Measurements from ENCODE around the gene P2RX6. TPM values are rescaled to one million over a fixed set of nuclear protein-coding genes. Genes with fewer than 3 reads are reported as not detected.
A peak's percentile ranks its signal among the peaks of the same experiment; 100 is the strongest.

P2RX6 gene
- total and polyA plus RNA-seq, 9 of the 15 experiments (the other 6 are each of a cell fraction or from before 2014, with no cell fraction given): 0.01 to 3.9 (median 1.5) TPM; not detected in 1

- peak; percentile 99 for TF ChIP-seq RREB1 (CRISPR knock-in tag; IDR thresholded peaks at IDR 0.05)
- TF ChIP-seq BMI1 (IDR thresholded peaks at IDR 0.05; ENCODE audit: low read length): peak; percentile 46
- TF ChIP-seq TCF15 (CRISPR knock-in tag; IDR thresholded peaks at IDR 0.05): peak; percentile 92
- TF ChIP-seq ELK3 (CRISPR knock-in tag; IDR thresholded peaks at IDR 0.05): 0 out of 2 replicates have a peak, but pooled peaks have one; percentile 89
- peak; percentile 80 for TF ChIP-seq PYGO2 (tag; IDR thresholded peaks at IDR 0.05)
- peak; percentile 34; the same call in 1 of the 2 replicates for TF ChIP-seq ZNF274 (IDR thresholded peaks at IDR 0.05; ENCODE audit: borderline replicate concordance, low read depth, low read length)
- TF ChIP-seq HNRNPLL (IDR thresholded peaks at IDR 0.05; ENCODE audit: low read depth, low read length, poor library complexity, severe bottlenecking): peak; percentile 98
- TF ChIP-seq BCL6 (CRISPR knock-in tag; IDR thresholded peaks at IDR 0.05): peak; percentile 85
- peak; percentile 98 for TF ChIP-seq POLR2AphosphoS2 (IDR thresholded peaks at IDR 0.05; ENCODE audit: low read length)
- peak; percentile 70; the same call in 1 of the 2 replicates for TF ChIP-seq SMC3 (conservative IDR thresholded peaks at IDR 0.05; ENCODE audit: insufficient read depth, low read depth, low read length)
- peak in 2 of 3 experiments; percentile 42 to 86 for TF ChIP-seq YY1 (IDR thresholded peaks at IDR 0.05; ENCODE audit: borderline replicate concordance in 1 of 3, control insufficient read depth in 1 of 3, extremely low read depth in 1 of 3, insufficient read depth in 3 of 3, insufficient read length in 1 of 3, insufficient replicate concordance in 2 of 3, low read depth in 1 of 3, low read length in 2 of 3)
- TF ChIP-seq ZNF23 (CRISPR knock-in tag; IDR thresholded peaks at IDR 0.05): peak; percentile 68; the same call in 1 of the 2 replicates
- TF ChIP-seq ATF4 (CRISPR knock-in tag; IDR thresholded peaks at IDR 0.05): peak; percentile 84
- peak; percentile 77; the same call in 1 of the 2 replicates for TF ChIP-seq TAF15 (IDR thresholded peaks at IDR 0.05; ENCODE audit: low read depth, low read length)
- TF ChIP-seq PHB (CRISPR knock-in tag; IDR thresholded peaks at IDR 0.05): peak; percentile 96
- peak; percentile 61 for TF ChIP-seq RFX5 (IDR thresholded peaks at IDR 0.05; ENCODE audit: low read depth, low read length)
Measured at GRCh38 chr22:20981787-20982562, 33.0 kb upstream of the P2RX6 start, which contains the start of gene LZTR1 (continued).

All from K562 (cell line).